ENCODE measurements around the gene TEX44.
"Not testable (repeated sequence)": the region's sequence is repeated elsewhere in the genome, so short reads cannot be mapped to it uniquely, and the experiment has no call there.

TEX44 gene

GRCh38 chr2:231592636-231593145 is at the start of gene TEX44:
Gene TEX44, plus strand, starts transcription at chr2:231592864. Its CDS starts 88 bp downstream, at chr2:231592952.
- DNase-seq (ENCODE audit: low read depth), result no peak

DNA sequence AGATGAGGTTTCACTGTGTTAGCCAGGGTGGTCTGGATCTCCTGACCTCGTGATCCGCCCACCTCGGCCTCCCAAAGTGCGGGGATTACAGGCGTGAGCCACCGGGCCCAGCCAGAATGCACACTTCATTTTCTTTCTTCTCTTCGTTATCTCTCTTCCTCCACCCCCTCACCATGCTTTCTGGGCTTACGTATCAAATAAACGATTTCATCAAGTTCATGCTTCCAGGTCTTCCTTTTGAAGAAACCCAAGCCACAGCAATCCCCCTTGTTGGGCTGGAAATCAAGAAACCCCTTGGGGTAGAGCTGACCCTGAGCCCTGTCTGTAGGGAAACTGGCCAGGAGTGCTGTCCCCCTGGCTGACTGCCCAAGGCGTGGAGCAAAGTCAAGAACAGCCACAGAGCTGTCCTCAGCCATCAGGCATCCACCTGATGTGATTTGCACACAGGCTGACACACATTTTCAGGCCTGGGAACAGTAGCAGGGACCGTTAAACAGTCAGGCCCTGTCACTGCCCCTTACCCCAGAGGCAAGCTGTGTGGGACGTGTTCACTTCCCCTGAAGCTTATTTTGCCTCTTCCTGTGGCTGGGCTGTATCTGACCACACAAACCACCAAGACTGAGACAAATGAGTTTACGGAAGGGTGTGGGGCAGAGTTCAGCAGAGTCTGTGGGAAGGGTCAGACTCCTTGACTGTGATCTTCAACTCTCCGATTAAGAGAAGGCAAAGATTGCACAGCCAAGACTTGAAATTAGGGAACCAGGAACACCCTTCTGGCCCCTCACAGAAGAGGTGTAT is 47.4 kb upstream of the TEX44 start:
- peak; percentile 56 for DNase-seq (ENCODE audit: low read depth)

DNA sequence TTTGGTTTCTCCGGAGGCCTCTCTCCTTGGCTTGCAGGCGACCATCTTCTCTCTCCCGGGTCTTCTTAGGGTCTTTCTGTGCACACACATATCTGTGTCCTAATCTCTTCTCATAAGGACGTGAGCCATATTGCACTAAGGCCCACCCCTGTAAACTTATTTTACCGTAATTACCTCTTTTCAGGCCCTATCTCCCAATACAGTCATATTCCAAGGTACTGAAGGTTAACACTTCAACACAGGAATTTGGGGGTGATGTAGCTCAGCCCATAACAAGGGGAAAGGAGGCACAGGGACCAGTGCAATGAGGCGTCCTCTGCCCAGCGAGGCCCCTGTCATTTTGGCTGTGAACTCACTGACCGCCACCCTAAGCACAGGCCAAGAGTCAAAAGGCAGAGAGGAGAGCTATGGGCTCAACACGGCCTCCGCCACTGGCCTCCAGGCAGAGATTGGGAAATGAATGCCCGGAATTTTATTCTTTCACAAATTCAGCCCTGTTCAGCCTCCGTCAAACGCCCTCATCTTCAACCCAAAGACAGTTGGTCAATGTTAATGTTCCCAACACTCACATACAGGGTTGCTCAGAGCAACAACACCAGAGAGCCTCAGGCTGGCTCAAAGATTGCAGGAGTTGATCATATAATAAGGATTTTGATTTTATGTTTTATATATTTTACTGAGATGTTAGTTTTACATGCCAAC is 46.5 kb upstream of the TEX44 start:
- no peak for DNase-seq (ENCODE audit: low read depth)

- DNase-seq (ENCODE audit: low read depth), result no peak
Measured at GRCh38 chr2:231547315-231548110, 45.2 kb upstream of the TEX44 start.

GRCh38 chr2:231548752-231549151 is 43.9 kb upstream of the TEX44 start:
- no peak for DNase-seq (ENCODE audit: low read depth)

GRCh38 chr2:231549446-231550239 is 43.0 kb upstream of the TEX44 start:
- DNase-seq (ENCODE audit: low read depth), result no peak

GRCh38 chr2:231552752-231553151 is 39.9 kb upstream of the TEX44 start:
- DNase-seq (ENCODE audit: low read depth), result no peak

- no peak for DNase-seq (ENCODE audit: low read depth)
Measured at GRCh38 chr2:231554327-231554726, 38.3 kb upstream of the TEX44 start.

GRCh38 chr2:231554748-231555545 is 37.7 kb upstream of the TEX44 start:
- peak; percentile 49 for DNase-seq (ENCODE audit: low read depth)

GRCh38 chr2:231556496-231556895 is 36.2 kb upstream of the TEX44 start:
- DNase-seq (ENCODE audit: low read depth), result not testable (repeated sequence)

- DNase-seq (ENCODE audit: low read depth), result no peak
Measured at GRCh38 chr2:231556981-231557380, 35.7 kb upstream of the TEX44 start.

DNA sequence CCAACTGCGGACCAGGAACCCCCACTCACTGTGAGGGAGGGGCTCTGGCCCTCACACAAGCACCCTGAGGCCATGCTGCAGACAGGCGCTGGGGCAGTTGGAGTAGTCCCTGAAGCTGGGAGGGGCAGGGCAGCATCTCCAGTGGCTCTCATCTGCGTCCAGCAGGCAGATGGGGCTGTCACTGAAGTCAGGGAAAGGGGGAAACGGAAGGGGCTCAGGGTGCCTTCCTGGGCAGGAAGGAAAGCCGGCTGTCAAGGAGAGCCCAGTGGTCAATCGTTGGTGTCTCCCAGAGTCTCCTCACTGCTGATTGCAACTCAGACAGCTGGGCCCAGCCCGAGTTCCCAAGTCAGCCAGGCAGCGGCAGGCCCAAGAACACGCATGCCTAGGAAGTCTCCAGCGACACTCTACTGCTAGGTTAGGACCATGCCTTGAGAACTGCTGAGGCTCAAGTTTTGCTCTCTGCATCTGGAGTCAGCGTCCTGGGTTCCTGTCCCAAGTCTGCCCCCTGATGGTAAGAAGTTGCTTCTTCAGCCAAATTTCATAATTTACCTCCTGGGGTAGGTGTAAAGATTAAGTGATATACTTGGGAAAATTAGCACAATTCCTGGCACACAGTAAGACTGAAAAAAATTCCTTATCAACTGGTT is 35.0 kb upstream of the TEX44 start:
- DNase-seq (ENCODE audit: low read depth), result peak; percentile 81

- DNase-seq (ENCODE audit: low read depth), result peak; percentile 68
Measured at GRCh38 chr2:231563378-231563961, 29.2 kb upstream of the TEX44 start.

GRCh38 chr2:231565887-231566594 is 26.6 kb upstream of the TEX44 start:
- DNase-seq (ENCODE audit: low read depth), result no peak

GRCh38 chr2:231567159-231567558 is 25.5 kb upstream of the TEX44 start:
- DNase-seq (ENCODE audit: low read depth), result no peak

- DNase-seq (ENCODE audit: low read depth), result no peak
Measured at GRCh38 chr2:231568098-231568784, 24.4 kb upstream of the TEX44 start.

- no peak for DNase-seq (ENCODE audit: low read depth)
Measured at GRCh38 chr2:231568785-231569435, 23.8 kb upstream of the TEX44 start.

DNA sequence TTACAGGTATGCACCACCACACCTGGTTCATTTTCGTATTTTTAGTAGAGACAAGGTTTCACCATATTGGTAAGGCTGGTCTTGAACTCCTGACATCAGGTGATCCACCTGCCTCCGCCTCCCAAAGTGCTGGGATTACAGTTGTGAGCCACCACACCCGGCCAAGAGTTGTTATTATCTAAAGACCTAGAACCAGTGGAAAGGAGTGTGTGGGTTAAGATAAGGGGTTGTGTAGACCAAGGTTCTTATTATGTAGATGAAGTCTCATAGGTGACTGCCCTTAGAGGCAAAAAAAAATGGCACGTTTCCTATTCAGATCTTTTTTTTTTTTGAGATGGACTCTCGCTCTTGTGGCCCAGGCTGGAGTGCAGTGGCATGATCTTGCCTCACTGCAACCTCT is 21.7 kb upstream of the TEX44 start:
- not testable (repeated sequence) for DNase-seq (ENCODE audit: low read depth)

All from EH (cell line).